Hepatocyte (in vitro differentiated cells): ENCODE measurements around the gene DGKA. TPM values are rescaled to one million over a fixed set of nuclear protein-coding genes. Genes with fewer than 3 reads are reported as not detected.

ENCODE experiments used
- DNase-seq: peaks from one replicate; pipeline ENCODE4 v3.0.0-alpha.2; 2016; ENCODE audit warnings: low spot score
- H2AFZ ChIP-seq: fragments of 200-600 bp; sonication (generic); 2 replicates; pipeline ENCODE4 v1.6.0; 2016; ENCODE audit warnings: antibody characterized with exemption, mild to moderate bottlenecking
- H3K27ac ChIP-seq: fragments of 200-600 bp; sonication (generic); 2 replicates; pipeline ENCODE4 v1.5.1; 2016; ENCODE audit warnings: mild to moderate bottlenecking
- H3K27me3 ChIP-seq: fragments of 200-600 bp; sonication (generic); 2 replicates; pipeline ENCODE4 v1.6.1; 2016
- H3K36me3 ChIP-seq: fragments of 200-600 bp; sonication (generic); replicated peaks from 2 replicates; pipeline ENCODE4 v1.5.1; 2016; ENCODE audit warnings: low read depth; ENCODE audit not compliant: insufficient read depth
- H3K4me1 ChIP-seq: fragments of 200-600 bp; sonication (generic); 2 replicates; pipeline ENCODE4 v1.5.1; 2016; ENCODE audit warnings: mild to moderate bottlenecking, moderate library complexity; ENCODE audit not compliant: insufficient read depth
- H3K4me2 ChIP-seq: fragments of 200-600 bp; sonication (generic); 2 replicates; pipeline ENCODE4 v1.6.0; 2016
- H3K4me3 ChIP-seq: fragments of 200-600 bp; sonication (generic); 2 replicates; pipeline ENCODE4 v1.5.1; 2016; ENCODE audit warnings: mild to moderate bottlenecking
- H3K79me2 ChIP-seq: fragments of 200-600 bp; sonication (generic); 2 replicates; pipeline ENCODE4 v1.6.0; 2017; ENCODE audit warnings: mild to moderate bottlenecking
- H3K9me2 ChIP-seq: fragments of 200-600 bp; sonication (generic); replicated peaks from 2 replicates; pipeline ENCODE4 v1.6.0; 2017; ENCODE audit warnings: mild to moderate bottlenecking; ENCODE audit not compliant: insufficient read depth
- H3K9me3 ChIP-seq: fragments of 200-600 bp; sonication (generic); 2 replicates; pipeline ENCODE4 v1.5.1; 2016; ENCODE audit warnings: low read depth, mild to moderate bottlenecking
- H4K20me1 ChIP-seq: fragments of 200-600 bp; sonication (generic); 2 replicates; pipeline ENCODE4 v1.6.0; 2016; ENCODE audit warnings: mild to moderate bottlenecking; ENCODE audit not compliant: insufficient read depth, poor library complexity, severe bottlenecking
- CTCF ChIP-seq: fragments of 200-600 bp; sonication (generic); IDR thresholded peaks from 2 replicates; pipeline ENCODE4 v1.5.1; 2016; ENCODE audit warnings: antibody characterized with exemption, mild to moderate bottlenecking; ENCODE audit not compliant: poor library complexity
- EZH2 ChIP-seq: fragments of 200-600 bp; sonication (generic); IDR thresholded peaks from 2 replicates; pipeline ENCODE4 v1.6.1; 2016; ENCODE audit warnings: antibody characterized with exemption, mild to moderate bottlenecking, borderline replicate concordance
- EZH2phosphoT487 ChIP-seq: fragments of 200-600 bp; sonication (generic); IDR thresholded peaks from one replicate; pipeline ENCODE4 v1.6.1; 2018; ENCODE audit warnings: antibody characterized with exemption, mild to moderate bottlenecking, low read depth, moderate library complexity; ENCODE audit not compliant: unreplicated experiment, severe bottlenecking
- WGBS: methylation state at CpG from one replicate; pipeline ENCODE4 v1.1.6; 2016; ENCODE audit warnings: low lambda C conversion rate; ENCODE audit errors: missing lambda C conversion rate; 5-methylcytosine and 5-hydroxymethylcytosine counted together
- polyA plus RNA-seq: library from polyadenylated mRNA; unstranded; fragments of >200 nt; fragmentation: Nextera tagmentation; extraction: Ambion mirVana; gene quantifications from 2 replicates; pipeline ENCODE4 v1.2.1, GENCODE V29; 2016
- total RNA-seq: library from RNA; depleted of rRNA; stranded (reverse); fragments of >200 nt; gene quantifications from 2 replicates; pipeline ENCODE4 v1.2.3, GENCODE V29; 2014

The DGKA gene
- total and polyA plus RNA-seq, 2 experiments from 2014 or later, result 25.3 to 25.9 TPM

DNA sequence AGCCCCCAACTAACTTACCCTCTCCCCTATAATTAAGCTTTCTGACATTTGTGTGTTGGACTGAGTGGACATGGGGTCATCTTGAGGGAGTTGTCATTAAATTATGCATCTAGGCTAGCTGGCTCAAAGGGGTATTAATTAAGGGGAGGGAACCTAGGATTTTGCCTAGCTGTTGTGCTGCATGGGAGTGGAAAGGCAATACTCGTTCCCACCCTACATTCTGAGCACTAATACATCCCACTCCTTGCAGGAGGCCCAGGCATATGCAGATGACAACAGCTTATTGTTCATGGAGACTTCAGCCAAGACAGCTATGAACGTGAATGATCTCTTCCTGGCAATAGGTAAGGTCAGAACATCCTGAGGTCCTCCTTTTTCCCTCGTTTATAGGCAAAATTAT is 60.1 kb downstream of the DGKA start:
- Histone ChIP-seq H2AFZ (no peak overlapping the region), H3K36me3 (no peaks in the 10 kb centered on the region), H3K4me3 (no peak overlapping the region), H3K27me3 (no peaks in the 10 kb centered on the region), H3K9me3 (no peaks in the 10 kb centered on the region), H3K79me2 (peaks cover 3% of the 10 kb centered on the region), H3K9me2 (no peaks in the 10 kb centered on the region), H3K4me1 (no peaks in the 10 kb centered on the region), H3K27ac (no peak overlapping the region), H4K20me1 (no peaks in the 10 kb centered on the region), H3K4me2 (no peak overlapping the region)
- 95% methylated on average over 3 of the region's 3 CpGs for WGBS
- no peak for DNase-seq
- no peak for TF ChIP-seq EZH2
- TF ChIP-seq CTCF, result no peak
- no peak for TF ChIP-seq EZH2phosphoT487

- no peak for TF ChIP-seq EZH2phosphoT487
- TF ChIP-seq CTCF, result no peak
- no peak for TF ChIP-seq EZH2
- peaks cover 3% of the 10 kb centered on the region for H3K4me1 ChIP-seq
- no peaks in the 10 kb centered on the region for H3K9me3 ChIP-seq
- H3K79me2 ChIP-seq, result peaks cover 8% of the 10 kb centered on the region
- H4K20me1 ChIP-seq, result no peaks in the 10 kb centered on the region
- no peaks in the 10 kb centered on the region for H3K36me3 ChIP-seq
- no peak for DNase-seq
- H3K27me3 ChIP-seq, result no peaks in the 10 kb centered on the region
- H3K4me2 ChIP-seq, result no peak overlapping the region
- H3K27ac ChIP-seq, result no peak overlapping the region
- no peaks in the 10 kb centered on the region for H3K9me2 ChIP-seq
- H2AFZ ChIP-seq, result no peak overlapping the region
- H3K4me3 ChIP-seq, result no peak overlapping the region
- WGBS, result 87% methylated on average over 4 of the region's 4 CpGs
Measured at GRCh38 chr12:55993230-55993853, 62.4 kb downstream of the DGKA start.

DNA sequence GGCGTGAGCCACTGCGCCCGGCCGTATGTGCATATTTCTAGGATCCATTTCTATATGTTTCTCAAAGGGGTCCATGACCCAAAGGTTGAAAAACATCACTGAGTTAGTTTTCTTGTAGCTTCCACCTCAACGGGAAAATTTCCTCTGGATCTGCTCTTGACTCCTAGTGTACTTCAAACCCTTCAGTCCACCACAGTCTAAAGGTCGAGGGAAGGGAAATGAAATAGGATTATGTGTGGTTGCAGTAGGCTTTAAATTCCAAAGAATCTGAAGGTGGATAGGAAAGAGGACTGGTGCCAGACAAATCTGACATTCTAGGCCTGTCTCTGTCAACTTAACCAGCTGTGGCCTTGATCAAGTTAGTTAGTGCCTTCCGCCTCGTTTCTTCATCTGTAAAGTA is 64.4 kb downstream of the DGKA start:
- no peak for DNase-seq
- Histone ChIP-seq H3K9me2 (no peaks in the 10 kb centered on the region), H3K27ac (peak overlapping the region; percentile 18), H3K4me2 (no peak overlapping the region), H3K9me3 (no peaks in the 10 kb centered on the region), H3K4me3 (no peak overlapping the region), H3K4me1 (peaks cover 3% of the 10 kb centered on the region), H3K27me3 (no peaks in the 10 kb centered on the region), H3K36me3 (no peaks in the 10 kb centered on the region), H3K79me2 (peaks cover 17% of the 10 kb centered on the region), H2AFZ (no peak overlapping the region), H4K20me1 (no peaks in the 10 kb centered on the region)
- 81% methylated on average over 8 of the region's 8 CpGs for WGBS
- TF ChIP-seq CTCF (no peak), EZH2phosphoT487 (no peak), EZH2 (no peak)
